Small intestine (tissue), 7 donors: ENCODE measurements around the gene CDH1. TPM values are rescaled to one million over a fixed set of nuclear protein-coding genes. Genes with fewer than 3 reads are reported as not detected.

Experiments used
- DNase-seq, 2 donors: peaks; one replicate each; pipeline versions ENCODE4 v3.0.0 to v3.0.0-alpha.2; 2013
- FAIRE-seq: peaks from 2 replicates; lab custom pipeline; 2012; peaks lifted over from hg19 to GRCh38; lab: Jason Lieb, UNC
- H3K27ac ChIP-seq, 3 donors: one replicate each; pipeline ENCODE4 v1.5.1; 2013; ENCODE audit warnings: low read length in 2 of 3, mild to moderate bottlenecking in 2 of 3, control low read depth in 1 of 3, inconsistent platforms in 1 of 3, low read depth in 1 of 3, moderate library complexity in 1 of 3
- H3K27me3 ChIP-seq, 3 donors: one replicate each; pipeline ENCODE4 v1.6.1; 2013; ENCODE audit warnings: low read length in 3 of 3, inconsistent platforms in 1 of 3; ENCODE audit not compliant: control insufficient read depth in 3 of 3, insufficient read depth in 3 of 3
- H3K36me3 ChIP-seq, 3 donors: one replicate each; pipeline ENCODE4 v1.6.1; 2013; ENCODE audit warnings: low read length in 3 of 3, inconsistent platforms in 1 of 3, low read depth in 1 of 3, mild to moderate bottlenecking in 1 of 3, moderate library complexity in 1 of 3; ENCODE audit not compliant: control insufficient read depth in 3 of 3, insufficient read depth in 2 of 3
- H3K4me1 ChIP-seq, 3 donors: one replicate each; pipeline ENCODE4 v1.6.1; 2013; ENCODE audit warnings: low read length in 2 of 3, inconsistent platforms in 1 of 3, low read depth in 1 of 3, mild to moderate bottlenecking in 1 of 3, moderate library complexity in 1 of 3; ENCODE audit not compliant: control insufficient read depth in 3 of 3, insufficient read depth in 2 of 3
- H3K4me3 ChIP-seq, 3 donors: one replicate each; pipeline ENCODE4 v1.5.1; 2013; ENCODE audit warnings: low read length in 3 of 3, control low read depth in 1 of 3, inconsistent platforms in 1 of 3, low read depth in 1 of 3, mild to moderate bottlenecking in 1 of 3, moderate library complexity in 1 of 3
- H3K9me3 ChIP-seq, 2 donors: one replicate each; pipeline ENCODE4 v1.6.1; 2013; ENCODE audit warnings: low read depth in 1 of 2, low read length in 1 of 2; ENCODE audit not compliant: control insufficient read depth in 2 of 2, insufficient read depth in 1 of 2
- WGBS, 3 donors: extraction: QIAGEN DNeasy Blood & Tissue Kit; methylation state at CpG; one replicate each; pipeline ENCODE4 v1.1.7; 2013; 5-methylcytosine and 5-hydroxymethylcytosine counted together
- polyA plus RNA-seq, 4 donors: library from polyadenylated mRNA; stranded (reverse) in 3 of 4; unstranded in 1 of 4; fragments of 200-250 nt in 3 of 4; fragments of 120-200 nt in 1 of 4; gene quantifications; one replicate each; pipeline versions ENCODE4 v1.2.1 to v1.2.3, GENCODE V29; 2013
- donor health status: healthy with polysubstance abuse.
- donor health status: control.
- donor health status: control.
- donor health status: Bipolar disorder and iron deficiency.
- donor health status: healthy.

Gene CDH1
- polyA plus RNA-seq, 4 donors: 76.2 to 366 (median 109) TPM

DNA sequence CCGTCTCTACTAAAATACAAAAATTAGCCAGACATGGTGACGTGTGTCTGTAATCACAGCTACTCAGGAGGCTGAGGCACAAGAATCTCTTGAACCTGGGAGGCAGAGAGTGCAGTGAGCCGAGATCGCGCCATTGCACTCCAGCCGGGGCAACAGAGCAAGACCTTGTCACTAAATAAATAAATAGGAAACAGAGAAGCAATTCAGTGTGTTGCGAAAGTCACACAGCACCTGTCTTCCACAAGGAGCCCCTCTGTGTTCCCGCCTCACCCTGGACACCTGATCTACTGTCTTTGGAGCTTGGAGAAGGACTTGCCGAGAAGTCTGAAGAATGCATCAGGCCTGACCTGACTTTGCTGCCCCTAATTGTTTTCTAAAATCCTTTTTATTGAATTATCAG is 3.5 kb upstream of the CDH1 start:
- Histone ChIP-seq H3K27me3 (peaks cover 0 to 15% (median 0%) of the 10 kb centered on the region in 3 donors), H3K4me3 (no peak overlapping the region), H3K9me3 (peaks cover 0 to 2% of the 10 kb centered on the region in 2 donors), H3K4me1 (peaks cover 0 to 18% (median 0%) of the 10 kb centered on the region in 3 donors), H3K27ac (no peak overlapping the region), H3K36me3 (peaks cover 0 to 1% (median 0%) of the 10 kb centered on the region in 3 donors)
- FAIRE-seq (no peak), DNase-seq (no peak)
- WGBS, 3 donors: 84 to 88% (median 86%) methylated on average over 9 of the region's 9 CpGs

DNA sequence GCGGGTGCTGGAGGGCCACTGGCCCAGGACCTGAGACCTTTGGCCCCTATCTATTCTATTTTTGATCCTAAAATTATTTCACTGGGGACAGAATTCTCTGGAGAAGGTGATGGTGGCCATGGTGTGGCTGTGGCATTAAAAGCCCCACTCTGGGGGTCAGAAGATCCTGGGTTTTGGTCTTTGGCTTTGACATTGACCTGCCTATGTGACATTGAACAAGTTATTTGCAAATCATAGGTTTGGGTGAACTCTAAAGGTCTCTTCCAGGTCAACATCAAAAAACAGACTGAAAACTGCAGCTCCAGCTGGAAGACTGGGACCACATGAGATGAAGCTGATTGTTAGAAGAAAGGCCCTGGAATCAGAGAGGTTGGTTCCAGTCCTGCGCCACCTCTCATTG is 2.3 kb upstream of the CDH1 start:
- no peak for FAIRE-seq
- Histone ChIP-seq H3K4me3 (no peak overlapping the region), H3K9me3 (peaks cover 0 to 2% of the 10 kb centered on the region in 2 donors), H3K36me3 (peaks cover 0 to 3% (median 0%) of the 10 kb centered on the region in 3 donors), H3K27ac (no peak overlapping the region), H3K27me3 (peaks cover 0 to 15% (median 0%) of the 10 kb centered on the region in 3 donors), H3K4me1 (peaks cover 0 to 26% (median 0%) of the 10 kb centered on the region in 3 donors)
- DNase-seq: no peak
- 96 to 98% (median 97%) methylated on average over 2 of the region's 2 CpGs for WGBS, 3 donors

DNA sequence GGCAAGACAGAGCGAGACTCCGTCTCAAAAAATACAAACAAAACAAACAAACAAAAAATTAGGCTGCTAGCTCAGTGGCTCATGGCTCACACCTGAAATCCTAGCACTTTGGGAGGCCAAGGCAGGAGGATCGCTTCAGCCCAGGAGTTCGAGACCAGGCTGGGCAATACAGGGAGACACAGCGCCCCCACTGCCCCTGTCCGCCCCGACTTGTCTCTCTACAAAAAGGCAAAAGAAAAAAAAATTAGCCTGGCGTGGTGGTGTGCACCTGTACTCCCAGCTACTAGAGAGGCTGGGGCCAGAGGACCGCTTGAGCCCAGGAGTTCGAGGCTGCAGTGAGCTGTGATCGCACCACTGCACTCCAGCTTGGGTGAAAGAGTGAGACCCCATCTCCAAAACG is 531 bp upstream of the CDH1 start:
- WGBS, 3 donors: 64 to 79% (median 65%) methylated on average over 12 of the region's 12 CpGs
- Histone ChIP-seq H3K36me3 (peaks cover 0 to 11% (median 0%) of the 10 kb centered on the region in 3 donors), H3K4me3 (peak overlapping the region in 1 of 3 donors; percentile 90), H3K27ac (no peak overlapping the region), H3K27me3 (peaks cover 0 to 15% (median 0%) of the 10 kb centered on the region in 3 donors), H3K9me3 (peaks cover 0 to 1% of the 10 kb centered on the region in 2 donors), H3K4me1 (peaks cover 0 to 42% (median 3%) of the 10 kb centered on the region in 3 donors)
- no peak for FAIRE-seq
- no peak for DNase-seq

DNA sequence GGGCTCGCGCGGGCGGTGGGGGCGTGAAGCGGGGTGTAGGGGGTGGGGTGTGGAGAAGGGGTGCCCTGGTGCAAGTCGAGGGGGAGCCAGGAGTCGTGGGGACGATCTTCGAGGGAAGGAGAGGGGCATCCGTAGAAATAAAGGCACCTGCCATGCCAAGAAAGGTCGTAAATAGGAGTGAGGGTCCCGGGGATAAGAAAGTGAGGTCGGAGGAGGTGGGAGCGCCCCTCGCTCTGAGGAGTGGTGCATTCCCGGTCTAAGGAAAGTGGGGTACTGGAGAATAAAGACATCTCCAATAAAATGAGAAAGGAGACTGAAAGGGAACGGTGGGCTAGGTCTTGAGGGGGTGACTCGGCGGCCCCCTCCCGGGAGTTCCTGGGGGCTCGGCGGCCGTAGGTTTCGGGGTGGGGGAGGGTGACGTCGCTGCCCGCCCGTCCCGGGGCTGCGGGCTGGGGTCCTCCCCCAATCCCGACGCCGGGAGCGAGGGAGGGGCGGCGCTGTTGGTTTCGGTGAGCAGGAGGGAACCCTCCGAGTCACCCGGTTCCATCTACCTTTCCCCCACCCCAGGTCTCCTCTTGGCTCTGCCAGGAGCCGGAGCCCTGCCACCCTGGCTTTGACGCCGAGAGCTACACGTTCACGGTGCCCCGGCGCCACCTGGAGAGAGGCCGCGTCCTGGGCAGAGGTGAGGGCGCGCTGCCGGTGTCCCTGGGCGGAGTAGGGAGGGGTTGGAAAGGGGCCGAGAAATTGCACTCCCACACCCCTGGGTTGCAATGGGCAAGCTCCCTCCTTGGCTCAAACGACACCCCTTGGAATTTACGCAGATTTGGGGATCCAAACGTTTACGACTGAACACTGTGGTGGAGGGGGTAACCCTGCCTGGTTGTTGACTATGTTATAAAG is 888 bp downstream of the CDH1 start:
- H3K27me3 ChIP-seq: peaks cover 0 to 15% (median 0%) of the 10 kb centered on the region in 3 donors
- DNase-seq (peak; percentile 85 to 87), FAIRE-seq (no peak)
- no peaks in the 10 kb centered on the region for H3K9me3 ChIP-seq
- peaks cover 0 to 19% (median 0%) of the 10 kb centered on the region in 3 donors for H3K36me3 ChIP-seq
- H3K4me3 ChIP-seq: peak overlapping the region; percentile 68 to 90 (median 80)
- H3K4me1 ChIP-seq: peaks cover 0 to 43% (median 3%) of the 10 kb centered on the region in 3 donors
- peak overlapping the region; percentile 90 to 95 (median 90) for H3K27ac ChIP-seq
- WGBS, 3 donors: 3 to 12% (median 10%) methylated on average over 51 to 58 of the region's 58 CpGs

DNA sequence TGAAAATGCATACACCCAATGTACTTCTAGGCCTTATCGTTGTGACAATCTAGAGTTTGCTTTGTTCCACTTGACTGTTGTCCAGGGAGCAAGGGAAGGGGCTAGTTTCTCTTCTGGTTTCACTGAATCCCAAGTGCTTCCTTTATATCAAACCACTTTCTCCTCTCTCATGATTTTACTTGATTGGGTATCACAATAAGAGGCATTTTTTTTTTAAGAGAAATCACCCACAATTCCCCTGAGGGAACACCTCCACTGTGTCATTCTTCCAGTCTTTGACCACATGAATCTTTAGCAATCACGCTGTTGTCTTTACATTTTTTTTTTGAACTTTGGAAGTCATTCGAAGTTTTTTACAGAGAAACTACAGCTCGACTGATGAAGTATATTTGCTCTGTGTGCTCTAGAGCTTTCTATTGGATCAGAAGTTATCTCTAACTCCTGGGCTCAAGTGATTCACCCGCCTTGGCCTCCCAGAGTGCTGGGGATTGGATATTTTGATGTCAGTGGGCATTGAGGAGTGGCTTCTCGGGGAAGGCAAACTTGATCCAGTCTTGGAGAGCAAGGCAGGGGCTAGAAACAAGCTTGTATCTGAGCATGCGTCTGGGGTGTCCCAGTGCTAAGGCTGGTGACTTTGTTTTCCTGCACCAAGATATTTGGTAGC is 3.0 kb downstream of the CDH1 start:
- Histone ChIP-seq H3K4me3 (peak overlapping the region in 2 of 3 donors; percentile 20 to 30), H3K27me3 (peaks cover 0 to 15% (median 0%) of the 10 kb centered on the region in 3 donors), H3K36me3 (peaks cover 0 to 25% (median 0%) of the 10 kb centered on the region in 3 donors), H3K9me3 (no peaks in the 10 kb centered on the region), H3K4me1 (peaks cover 3 to 61% (median 4%) of the 10 kb centered on the region in 3 donors), H3K27ac (peak overlapping the region; percentile 81 to 95 (median 82))
- DNase-seq: peak; percentile 76 to 86
- FAIRE-seq: no peak
- WGBS, 3 donors: 12 to 45% (median 22%) methylated on average over 7 of the region's 7 CpGs

DNA sequence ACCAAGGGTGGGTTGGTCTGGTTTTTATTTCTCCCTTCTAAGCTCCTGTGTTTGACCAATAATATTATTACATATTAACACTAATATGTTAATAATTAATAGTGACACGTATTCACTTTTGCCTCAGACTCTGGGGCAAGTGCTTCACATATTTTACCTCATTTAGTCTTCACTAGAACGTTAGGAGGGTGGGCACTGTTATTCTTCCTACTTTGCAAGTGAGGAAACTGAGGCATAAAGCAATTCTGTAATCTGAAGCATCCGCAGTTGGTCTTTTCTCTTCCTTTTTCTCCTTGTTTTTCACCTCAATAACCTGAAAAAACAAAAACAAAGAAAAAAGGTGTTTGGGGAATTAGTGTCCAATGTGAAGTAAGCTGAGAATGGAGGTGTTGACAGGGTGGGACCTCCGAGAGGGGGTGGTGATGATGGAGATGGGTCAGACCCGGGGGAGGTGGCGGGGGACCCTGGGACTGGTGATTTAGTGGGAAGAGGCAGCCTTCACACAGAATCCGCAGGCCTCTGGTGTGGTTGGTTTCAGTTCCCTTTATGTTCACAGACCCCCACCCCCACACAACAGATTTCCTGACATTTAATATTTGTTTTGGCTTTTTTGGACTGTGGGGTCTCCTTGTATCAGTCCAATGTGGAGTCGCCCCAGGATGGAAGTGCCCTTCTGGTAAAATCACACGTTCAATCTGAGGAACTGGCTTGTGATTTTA is 3.7 kb downstream of the CDH1 start:
- H3K4me3 ChIP-seq: peak overlapping the region in 2 of 3 donors; percentile 20 to 30

DNA sequence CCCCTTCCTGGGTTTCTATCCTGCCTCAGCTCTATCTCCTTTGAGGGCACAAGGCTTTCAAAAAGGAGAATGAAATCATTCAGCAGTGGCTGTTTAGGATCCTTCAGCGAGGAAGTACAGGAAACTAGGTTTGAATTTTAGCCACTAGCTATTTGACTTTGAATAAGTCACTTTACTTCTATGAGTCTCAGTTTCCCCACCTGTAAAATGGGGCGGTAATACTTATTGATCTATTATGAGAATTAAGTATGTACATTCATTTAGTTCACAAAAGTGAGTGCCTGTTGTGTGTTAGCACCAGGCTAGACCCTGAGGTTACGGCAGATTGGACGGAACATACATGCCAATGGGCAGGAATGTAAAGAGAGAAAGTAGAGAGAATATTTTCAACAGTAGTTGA is 6.6 kb downstream of the CDH1 start:
- Histone ChIP-seq H3K36me3 (peaks cover 0 to 54% (median 0%) of the 10 kb centered on the region in 3 donors), H3K9me3 (no peaks in the 10 kb centered on the region), H3K4me1 (peaks cover 4 to 72% (median 6%) of the 10 kb centered on the region in 3 donors), H3K27ac (peak overlapping the region; percentile 79 to 95 (median 82)), H3K4me3 (no peak overlapping the region), H3K27me3 (no peaks in the 10 kb centered on the region)
- FAIRE-seq: no peak
- DNase-seq: no peak
- WGBS, 3 donors: 56 to 87% (median 60%) methylated on average over 4 of the region's 4 CpGs

More for the DNA sequence above, 3.7 kb downstream of the CDH1 start:
- peaks cover 0 to 15% (median 0%) of the 10 kb centered on the region in 3 donors for H3K27me3 ChIP-seq
- no peaks in the 10 kb centered on the region for H3K9me3 ChIP-seq
- H3K36me3 ChIP-seq: peaks cover 0 to 30% (median 0%) of the 10 kb centered on the region in 3 donors
- peaks cover 3 to 67% (median 4%) of the 10 kb centered on the region in 3 donors for H3K4me1 ChIP-seq
- no peak for FAIRE-seq
- H3K27ac ChIP-seq: peak overlapping the region; percentile 81 to 95 (median 82)
- DNase-seq: no peak
- 31 to 54% (median 44%) methylated on average over 9 of the region's 9 CpGs for WGBS, 3 donors
